SIG-M5 (cell line): ENCODE data around the gene HIVEP2.

ENCODE experiments used
- DNase-seq: peaks from one replicate; lab custom pipeline; 2025; lab: John Stamatoyannopoulos, UW

HIVEP2 gene

DNA sequence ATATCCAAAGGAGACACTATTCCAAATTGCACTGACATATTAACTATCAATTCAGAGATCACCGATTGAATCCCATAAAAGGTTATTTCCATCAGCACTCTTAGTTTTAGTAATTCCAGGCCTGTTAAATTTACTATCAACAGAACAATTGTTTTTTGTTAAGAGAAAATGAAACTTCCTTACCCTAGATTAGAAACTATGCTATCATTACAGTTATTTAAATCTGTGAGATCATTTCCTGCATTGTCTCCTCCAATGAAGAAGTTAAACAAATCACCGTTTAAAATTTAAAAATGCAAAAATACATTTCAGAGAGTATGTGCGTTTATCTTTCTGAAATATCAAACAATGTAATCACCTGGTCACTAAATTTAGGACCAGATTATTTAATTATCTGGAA is 57.5 kb downstream of the HIVEP2 start:
- DNase-seq = no peak

DNA sequence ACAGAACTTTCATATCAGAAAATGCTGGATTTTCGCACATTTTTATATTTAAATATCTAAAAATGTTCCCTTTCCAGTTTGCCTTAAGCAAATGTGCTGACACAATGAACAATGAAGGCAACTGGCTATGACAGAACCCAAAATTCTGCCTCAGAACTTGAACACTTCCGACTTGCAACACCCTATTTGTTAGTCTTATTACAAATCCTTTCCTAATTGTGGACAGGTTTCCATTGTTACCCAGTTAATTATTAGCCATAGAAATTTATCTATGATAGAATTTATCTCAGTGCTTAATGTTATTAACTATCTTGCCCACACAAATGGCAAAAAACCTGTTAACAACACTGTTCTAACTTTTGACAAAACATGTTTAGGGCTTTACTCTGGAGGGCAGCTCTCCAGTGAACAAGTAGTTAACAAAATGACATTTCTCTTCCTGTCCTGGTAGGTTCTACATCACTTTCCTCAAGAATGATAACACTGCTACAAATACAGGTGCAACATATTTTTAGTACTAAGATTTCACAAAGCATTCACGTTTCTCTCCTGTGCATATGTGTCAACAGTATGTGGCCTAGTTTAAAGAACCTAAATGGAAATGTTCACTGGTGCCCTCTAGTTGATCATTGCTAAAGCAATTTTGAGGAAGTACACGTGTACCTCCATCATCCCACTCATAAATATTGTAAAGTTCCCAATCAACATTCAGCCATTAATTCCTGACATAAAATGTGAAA is 58.4 kb downstream of the HIVEP2 start:
- DNase-seq = no peak

- DNase-seq = no peak
Measured at GRCh38 chr6:142885182-142885867, 59.7 kb downstream of the HIVEP2 start.

DNA sequence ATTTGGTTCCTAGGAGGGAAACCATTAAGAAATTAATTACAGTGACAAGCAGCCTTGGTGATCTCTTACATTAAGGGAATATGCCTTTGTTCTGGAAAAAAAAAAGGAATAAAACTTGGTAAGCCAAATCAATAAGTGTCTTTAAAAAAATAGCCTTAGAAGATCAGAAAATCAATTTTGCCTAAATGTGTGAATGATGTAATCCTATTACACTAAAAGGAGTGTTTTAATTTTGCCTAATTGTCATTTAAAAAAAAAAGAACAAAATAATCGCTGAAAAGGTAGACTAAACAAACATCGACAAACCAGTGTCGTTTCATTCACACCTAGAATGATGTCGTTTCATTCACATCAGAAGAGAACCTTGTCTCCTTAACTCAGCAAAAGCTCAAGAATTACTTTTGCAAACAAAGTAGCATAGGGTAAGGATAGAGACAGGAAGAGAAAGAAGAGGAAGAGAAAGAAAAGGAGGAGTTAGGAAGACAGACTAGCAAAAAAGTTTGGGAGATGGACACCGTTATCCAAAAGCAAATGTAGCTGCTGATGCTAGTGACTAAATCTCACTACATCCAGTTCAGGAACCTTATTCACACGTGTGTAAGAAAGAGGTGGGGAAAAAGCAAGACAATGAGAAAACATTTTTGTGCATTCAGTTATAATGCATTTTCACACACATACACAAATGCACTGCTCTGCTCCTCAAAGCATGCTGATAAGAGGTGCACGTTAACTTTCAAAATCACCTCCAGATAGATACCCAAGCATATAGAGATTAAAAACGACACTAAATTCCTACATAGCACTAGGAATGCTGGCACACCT is 60.6 kb downstream of the HIVEP2 start:
- DNase-seq = no peak

DNA sequence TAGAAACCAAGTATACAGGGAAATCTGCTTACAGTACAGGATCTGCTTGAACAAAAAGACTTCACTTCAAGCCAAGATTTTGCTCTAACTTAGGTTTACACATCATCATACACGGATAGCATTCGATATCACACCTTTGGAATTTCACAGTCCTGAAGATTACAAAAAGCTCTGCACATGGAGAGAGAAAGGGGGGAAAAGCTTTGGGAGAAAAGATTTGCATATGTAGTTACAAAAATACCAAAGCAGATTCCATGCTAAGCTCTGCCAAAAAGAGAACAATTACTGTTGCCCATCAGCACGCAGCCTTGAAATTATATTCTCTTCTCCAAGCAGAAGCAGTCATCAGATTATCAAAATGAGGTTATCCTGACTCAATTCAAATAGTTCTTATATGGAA is 62.0 kb downstream of the HIVEP2 start:
- DNase-seq = no peak

GRCh38 chr6:142881761-142882160 is 63.2 kb downstream of the HIVEP2 start:
- no peak for DNase-seq

GRCh38 chr6:142881290-142881689 is 63.7 kb downstream of the HIVEP2 start:
- no peak for DNase-seq

DNA sequence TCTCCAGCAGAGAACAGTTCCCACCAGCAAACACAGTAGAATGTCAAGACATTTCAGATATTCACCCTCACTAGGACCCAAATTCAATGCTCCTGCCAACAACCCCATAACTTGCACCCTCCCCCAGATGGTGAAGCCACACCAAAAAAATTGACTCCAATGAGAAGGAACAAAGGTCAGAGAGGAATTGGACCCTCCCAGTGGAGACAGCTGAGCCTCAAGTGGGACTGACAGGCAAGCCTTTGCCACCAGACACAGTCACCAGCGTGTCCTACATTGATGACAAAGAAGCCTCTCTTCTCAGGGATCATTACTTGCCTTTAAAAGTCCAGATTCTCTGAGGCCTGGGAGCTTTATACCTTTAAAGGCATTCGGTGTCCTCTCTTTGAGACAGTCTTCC is 64.8 kb downstream of the HIVEP2 start:
- no peak for DNase-seq

- DNase-seq = no peak
Measured at GRCh38 chr6:142879527-142879926, 65.4 kb downstream of the HIVEP2 start.

DNA sequence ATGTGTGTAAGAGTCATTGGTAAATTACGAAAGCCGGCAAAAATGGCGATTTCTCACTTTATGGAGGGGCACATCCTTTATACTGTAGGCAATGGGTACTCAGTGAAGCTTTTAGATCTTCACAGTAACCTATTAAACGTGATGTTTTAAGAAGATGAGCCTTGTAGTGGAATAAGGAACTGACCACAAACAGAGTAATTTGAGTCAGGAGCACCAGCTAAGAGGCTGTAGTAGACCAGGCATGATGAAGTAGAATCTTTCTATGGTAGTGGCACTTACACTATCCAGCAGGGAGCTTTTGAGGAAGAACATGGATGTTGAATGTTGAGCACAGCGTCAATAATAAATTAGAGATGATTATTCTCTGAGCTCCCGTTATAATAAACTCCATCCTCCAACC is 65.9 kb downstream of the HIVEP2 start:
- no peak for DNase-seq

- no peak for DNase-seq
Measured at GRCh38 chr6:142878407-142878806, 66.6 kb downstream of the HIVEP2 start.

GRCh38 chr6:142874676-142875075 is 70.3 kb downstream of the HIVEP2 start:
- DNase-seq = no peak

DNA sequence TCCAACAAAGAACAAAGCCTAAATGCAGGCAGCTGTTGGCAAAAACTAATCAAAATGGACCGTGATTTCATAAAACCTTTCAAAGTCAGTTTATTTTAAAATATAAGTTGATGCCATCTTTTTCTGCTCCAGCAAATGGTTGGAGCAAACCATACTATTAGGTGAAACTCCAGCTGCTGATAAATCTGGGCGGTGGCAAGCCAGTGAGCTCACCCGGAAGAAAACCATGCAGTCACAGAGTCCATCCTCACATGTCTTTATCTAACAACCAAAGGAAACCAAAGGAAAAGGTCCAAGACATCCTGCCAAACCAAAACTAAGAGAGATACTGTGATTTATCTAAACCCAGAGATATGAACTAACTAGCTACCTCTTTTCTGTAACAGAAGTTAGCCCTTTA is 72.6 kb downstream of the HIVEP2 start:
- no peak for DNase-seq

DNA sequence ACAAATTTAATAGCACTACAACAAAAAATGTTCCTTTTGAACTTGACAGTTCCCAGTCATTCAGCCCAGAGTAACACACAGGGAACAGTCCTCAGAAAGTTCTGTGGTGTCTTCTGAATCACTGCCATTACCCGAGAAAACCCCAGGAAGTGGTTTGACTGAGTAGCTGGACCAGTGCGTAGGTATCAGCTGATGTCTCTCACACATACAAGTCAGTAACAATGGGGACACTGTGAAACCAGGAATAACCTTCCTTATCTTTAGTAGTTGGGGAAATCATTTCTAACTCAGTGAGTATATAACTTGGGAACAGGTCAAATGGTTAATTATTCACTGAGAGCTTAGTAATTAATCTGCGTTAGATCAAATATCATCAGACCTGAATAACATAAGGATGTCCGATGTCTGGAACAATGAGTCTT is 73.1 kb downstream of the HIVEP2 start:
- DNase-seq = no peak

DNA sequence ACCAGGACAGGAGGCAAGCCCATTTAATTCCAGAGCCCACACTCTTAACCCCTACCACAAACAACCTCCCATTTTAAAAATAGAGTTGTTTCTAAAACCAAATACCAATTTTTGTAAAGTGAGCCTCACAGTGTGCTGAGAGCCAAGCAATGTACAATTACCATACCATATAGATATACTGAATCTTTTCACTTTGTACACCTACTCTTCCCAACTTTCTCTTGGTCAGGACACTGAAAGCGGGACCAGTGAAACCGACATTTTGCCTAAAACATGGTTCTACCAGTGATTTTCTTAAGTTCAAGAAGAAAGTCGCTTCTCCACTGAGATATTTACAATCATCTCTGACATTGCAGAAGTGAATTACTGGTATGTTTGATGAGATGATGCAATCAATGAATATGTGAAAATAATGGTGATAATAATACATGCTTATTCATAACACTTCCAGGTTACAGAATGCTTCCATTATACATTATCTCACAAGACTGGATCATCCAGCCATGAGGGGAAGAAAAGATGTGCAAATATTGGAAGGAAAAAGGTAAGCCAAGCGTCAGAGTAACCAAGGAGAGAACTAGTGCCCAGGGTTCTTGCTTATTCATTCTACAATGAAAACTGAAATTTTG is 74.1 kb downstream of the HIVEP2 start:
- DNase-seq = no peak

DNA sequence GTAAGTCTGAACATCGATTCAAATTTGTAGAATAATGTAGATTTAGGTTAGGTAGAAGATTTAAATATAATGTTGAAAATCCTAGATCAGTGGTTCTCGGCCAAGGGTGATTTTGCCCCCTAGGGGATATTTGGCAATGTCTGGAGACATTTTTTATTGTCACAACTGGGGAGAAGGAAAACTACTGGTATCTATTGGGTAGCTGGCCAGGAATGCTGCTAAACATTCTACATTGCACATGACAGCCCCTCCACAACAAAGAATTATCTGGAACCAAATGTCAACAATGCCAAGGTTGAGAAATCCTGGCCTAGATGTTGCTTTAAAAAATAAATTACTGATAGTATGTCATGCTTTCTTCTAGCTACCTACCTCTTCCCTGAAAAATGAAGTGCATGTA is 76.1 kb downstream of the HIVEP2 start:
- no peak for DNase-seq

DNA sequence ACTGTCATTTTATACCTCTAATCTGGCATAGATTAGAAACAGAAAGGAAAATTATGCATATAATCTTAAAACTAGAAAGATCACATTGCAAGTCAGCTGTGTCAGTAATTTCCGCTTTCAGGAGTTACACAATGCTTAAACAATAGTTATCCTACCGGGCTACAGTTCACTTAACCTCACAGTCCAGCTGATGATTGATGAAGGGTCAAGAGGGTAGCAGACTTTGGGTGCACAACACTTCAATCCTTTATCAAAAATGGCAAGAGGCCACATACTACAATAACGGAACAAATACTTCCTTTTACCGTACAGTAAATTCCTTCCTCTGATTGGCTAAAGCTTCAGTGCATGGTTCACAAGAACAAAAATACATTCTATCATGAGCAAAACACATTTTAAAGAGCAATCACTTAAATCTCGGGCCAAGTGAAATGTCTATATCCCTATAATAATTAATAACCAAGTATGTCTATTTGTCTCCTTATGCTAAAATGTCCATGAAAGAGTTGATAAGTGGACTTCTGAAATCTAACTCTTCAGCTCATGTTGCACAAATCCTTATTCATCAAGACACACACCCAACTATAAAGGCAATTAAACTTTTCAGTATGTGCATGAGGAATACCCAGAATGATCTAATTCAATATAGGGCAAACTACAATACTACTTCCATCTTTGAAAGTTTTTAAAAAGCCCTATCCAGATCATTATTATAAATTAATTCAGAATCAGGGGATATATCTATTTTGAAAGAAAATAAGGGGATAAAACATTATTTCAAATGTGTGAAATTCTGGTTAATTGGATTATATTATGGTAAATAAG is 76.8 kb downstream of the HIVEP2 start:
- DNase-seq = no peak

DNA sequence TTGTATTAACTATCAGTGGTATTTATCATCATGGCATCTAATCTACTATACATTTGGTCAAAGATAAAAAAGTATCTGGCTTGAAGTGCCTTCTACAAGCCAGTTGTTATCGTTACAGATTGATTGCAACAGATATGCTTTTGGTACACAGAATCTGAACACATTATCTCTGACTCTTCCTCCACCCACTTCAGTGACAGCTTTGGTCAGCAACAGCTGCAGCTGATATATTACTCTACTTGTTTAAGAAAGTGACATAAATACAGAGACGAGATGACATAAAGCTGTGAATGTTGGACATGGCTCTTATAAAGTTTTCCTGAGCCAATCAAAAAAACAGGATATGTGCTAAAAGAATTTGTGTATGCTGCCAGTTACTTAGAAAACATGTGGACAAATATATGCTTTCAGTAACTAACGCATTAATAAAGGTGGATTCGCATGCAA is 77.6 kb downstream of the HIVEP2 start:
- no peak for DNase-seq

GRCh38 chr6:142863981-142864380 is 81.0 kb downstream of the HIVEP2 start:
- DNase-seq = no peak

DNA sequence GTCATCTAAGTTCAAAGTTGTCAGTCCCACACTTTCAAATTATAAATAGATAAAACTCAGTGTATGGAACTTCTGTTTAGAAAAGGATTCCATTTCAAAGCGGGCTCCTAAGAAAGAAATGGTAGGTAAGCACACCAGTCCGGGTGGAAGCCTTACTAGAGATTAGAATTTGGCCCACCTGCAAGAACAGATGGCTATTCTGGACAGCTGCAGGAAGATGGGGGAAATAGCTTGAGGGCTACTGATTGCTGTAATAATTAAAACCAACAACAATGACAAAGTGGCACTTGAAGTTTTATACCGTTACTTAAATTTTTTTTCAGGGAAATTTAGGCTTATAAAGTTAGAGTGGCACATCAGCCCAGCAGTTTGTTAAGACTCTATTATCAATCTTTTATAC is 83.3 kb downstream of the HIVEP2 start:
- DNase-seq = no peak

GRCh38 chr6:142860498-142860897 is 84.5 kb downstream of the HIVEP2 start:
- DNase-seq = no peak
